DMS79 treated with DMSO at 0.1 percent for 48 hours (cell line): ENCODE results near the gene GPR55.

Source experiments
- DNase-seq: peaks from one replicate; lab custom pipeline; 2025; lab: John Stamatoyannopoulos, UW

Gene GPR55

GRCh38 chr2:230879271-230879882 is 45.7 kb downstream of the GPR55 start:
- DNase-seq = peak; percentile 43

DNA sequence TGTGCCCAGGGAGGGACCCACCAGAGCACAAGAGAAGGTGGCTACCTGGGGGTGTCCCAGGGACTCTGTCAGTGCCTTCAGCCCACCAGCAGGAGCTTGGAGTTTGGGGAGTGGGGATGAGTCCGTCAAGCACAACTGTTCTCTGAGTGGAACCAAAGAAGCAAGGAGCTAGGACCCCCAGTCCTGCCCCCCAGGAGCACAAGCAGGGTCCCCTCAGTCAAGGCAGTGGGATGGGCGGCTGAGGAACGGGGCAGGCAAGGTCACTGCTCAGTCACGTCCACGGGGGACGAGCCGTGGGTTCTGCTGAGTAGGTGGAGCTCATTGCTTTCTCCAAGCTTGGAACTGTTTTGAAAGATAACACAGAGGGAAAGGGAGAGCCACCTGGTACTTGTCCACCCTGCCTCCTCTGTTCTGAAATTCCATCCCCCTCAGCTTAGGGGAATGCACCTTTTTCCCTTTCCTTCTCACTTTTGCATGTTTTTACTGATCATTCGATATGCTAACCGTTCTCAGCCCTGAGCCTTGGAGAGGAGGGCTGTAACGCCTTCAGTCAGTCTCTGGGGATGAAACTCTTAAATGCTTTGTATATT is 46.3 kb downstream of the GPR55 start:
- no peak for DNase-seq

GRCh38 chr2:230877759-230878598 is 47.1 kb downstream of the GPR55 start:
- no peak for DNase-seq

- no peak for DNase-seq
These were observed 47.8 kb downstream of the GPR55 start for GRCh38 chr2:230877116-230877758.

DNA sequence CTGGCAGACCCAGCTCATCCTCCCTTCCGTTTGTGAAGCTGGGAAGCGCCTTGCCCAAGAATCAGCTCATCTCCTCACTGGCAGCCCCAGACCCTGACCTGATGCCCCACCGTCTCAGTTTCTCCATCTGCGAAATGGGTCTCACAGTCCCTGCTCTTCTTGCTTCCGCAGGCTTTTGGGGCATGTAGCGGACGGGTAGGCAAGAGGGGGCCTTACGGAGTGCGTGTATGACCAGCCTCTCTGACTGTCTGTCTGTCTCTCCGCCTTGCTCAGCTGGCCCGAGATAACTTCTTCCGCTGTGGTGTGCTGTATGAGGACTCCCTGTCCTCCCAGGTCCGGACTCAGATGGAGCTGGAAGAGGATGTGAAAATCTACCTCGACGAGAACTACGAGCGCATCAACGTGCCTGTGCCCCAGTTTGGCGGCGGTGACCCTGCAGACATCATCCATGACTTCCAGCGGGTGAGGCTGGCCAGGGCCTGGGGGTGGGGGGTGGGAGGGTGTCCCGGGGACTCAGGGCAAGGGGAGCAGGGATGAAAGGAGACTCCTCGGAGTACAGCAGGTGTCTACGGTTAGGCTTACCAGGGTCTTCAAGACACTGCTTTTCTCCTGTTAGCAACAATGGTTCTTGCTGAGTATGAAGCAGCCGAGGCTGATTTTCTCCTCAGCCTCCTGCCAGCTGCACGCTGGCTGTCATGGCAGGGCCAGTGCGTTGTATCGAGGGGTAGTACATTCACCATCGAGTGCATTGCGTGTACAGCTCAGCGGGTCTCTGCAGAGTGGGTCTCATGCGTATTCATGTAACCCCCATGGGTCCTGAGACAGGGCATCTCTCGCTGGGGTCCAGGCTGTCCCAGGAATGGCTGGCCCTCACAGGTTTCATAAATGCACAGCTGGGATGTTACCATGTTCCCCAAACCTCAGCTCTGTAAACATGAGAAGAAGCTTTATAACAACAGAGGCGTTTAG is 49.4 kb downstream of the GPR55 start:
- DNase-seq = no peak

DNA sequence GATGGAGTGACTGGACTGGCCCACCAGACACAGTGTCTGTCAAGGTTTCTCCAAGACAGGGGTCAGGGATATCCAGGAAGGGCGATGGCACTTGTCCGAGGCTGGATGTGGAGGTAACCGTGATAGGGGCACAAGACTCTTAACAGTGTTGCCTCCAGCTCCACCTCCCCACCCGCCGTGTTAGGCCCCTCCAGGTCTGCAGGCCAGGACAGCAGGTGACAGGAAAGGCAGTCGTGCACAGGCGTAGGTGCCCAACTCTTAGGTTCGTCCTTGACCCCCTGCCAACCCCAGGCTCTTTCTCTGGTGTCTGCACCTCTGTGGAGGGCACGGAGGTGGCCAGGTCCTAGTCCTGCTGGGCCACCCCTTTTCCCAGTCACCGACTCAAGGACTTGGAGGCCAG is 50.2 kb downstream of the GPR55 start:
- no peak for DNase-seq

- no peak for DNase-seq
These were observed 50.6 kb downstream of the GPR55 start for GRCh38 chr2:230874456-230874855.

DNA sequence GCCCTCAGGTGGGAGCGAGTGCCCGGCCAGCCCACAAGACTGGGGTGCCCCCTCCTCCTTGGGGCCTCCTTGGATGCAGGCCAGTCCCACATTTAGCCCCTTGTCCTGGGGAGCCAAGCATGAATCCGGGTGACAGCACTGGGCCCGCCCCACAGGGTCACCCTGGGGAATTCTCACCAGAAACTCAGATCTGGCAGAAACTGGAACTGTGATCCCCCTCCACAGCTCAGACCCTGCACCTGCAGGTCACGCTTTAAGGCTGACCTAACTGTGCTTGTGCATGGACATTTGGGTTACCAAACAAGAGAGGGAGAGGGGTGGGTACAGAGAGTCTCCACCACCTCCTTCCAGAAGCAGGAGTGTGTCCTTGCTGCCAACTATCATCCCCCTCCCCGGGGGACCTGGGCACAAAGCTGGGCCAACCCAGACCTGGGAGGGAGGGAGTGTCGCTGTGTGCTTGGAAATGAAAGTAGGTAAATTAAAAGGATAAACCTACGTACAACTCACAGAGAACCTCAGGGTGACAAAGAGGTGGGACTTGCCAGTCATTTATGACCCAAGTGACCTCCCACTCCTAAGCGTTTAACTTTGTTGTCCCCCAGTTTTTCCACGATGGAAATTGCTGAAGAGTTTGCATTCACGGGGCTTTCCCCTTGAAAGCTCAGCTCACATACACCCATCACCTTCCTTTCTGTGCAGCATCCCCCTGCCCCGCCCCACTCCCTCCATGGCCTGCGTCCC is 51.2 kb downstream of the GPR55 start:
- DNase-seq = no peak

GRCh38 chr2:230872968-230873660 is 51.9 kb downstream of the GPR55 start:
- DNase-seq = no peak

GRCh38 chr2:230872151-230872967 is 52.7 kb downstream of the GPR55 start:
- DNase-seq = no peak

GRCh38 chr2:230871361-230872150 is 53.5 kb downstream of the GPR55 start:
- no peak for DNase-seq

DNA sequence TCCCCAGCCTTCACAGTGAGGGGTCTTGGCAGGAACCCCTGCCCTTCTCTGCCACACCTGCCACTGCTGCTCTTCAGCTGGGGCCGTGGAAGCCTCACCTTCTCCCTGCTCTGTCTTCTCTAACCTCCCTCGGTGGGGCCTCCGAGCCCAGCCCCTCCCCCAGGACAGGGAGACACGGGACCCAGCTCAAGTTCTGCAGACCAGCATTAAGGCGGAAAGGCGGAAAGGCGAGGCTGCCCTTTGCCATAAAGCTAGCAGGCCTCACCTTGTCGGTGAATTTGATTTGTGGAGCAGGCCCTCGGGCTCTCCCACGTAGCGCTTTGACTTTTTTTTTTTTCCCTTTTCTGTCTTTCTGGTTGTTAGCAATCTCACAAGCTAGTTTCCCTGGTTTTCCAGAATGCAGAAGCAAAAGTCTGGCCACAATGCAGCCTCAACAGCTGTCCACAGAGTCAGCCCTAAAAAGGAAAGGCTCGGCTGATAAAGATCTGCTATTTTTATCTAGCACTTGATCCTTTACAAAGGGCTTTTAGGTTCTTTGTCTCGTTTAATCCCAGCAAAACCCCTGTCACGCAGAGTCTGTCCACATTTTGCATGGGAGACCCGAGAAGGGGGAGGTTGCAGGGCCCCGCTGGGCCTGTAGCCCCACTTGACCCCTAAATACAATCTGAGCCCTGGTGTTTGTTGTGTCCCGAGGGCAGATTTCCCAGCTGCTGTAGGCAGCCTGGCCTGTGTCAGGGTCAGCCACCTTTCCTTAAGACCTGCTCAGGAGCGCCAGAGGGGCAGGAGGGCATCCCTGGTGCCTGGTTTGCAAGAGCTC is 54.3 kb downstream of the GPR55 start:
- no peak for DNase-seq

DNA sequence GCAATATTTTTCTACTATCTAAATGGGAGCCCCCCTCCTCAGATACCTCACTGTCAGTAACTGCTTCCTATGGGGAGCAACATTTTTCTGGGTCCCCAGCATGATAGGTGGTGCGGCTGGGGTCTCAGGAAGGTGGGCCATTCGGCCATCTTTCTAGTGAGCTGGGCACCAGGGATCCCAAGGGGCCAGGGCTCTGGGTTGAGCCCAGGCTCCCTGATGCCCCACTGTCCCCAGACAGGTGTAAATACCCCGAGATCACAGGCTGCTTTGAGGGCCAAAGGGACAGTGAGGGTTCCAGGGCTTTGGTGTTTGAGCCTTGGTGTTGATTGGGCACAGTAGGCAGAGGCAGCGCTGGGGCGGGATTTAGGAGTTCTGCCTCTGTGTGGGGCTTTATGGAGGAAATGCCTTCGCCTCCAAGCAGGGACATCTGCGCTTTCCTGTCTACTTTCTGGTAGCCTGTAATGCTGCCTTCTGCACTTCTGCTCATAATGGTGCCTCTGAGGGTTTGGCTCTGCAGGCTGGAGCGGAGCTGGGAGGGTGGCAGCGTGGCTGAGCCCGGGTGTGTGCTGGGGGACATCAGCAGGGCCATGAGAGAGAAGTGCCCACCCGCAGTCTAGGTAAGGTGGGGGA is 55.0 kb downstream of the GPR55 start:
- no peak for DNase-seq

DNA sequence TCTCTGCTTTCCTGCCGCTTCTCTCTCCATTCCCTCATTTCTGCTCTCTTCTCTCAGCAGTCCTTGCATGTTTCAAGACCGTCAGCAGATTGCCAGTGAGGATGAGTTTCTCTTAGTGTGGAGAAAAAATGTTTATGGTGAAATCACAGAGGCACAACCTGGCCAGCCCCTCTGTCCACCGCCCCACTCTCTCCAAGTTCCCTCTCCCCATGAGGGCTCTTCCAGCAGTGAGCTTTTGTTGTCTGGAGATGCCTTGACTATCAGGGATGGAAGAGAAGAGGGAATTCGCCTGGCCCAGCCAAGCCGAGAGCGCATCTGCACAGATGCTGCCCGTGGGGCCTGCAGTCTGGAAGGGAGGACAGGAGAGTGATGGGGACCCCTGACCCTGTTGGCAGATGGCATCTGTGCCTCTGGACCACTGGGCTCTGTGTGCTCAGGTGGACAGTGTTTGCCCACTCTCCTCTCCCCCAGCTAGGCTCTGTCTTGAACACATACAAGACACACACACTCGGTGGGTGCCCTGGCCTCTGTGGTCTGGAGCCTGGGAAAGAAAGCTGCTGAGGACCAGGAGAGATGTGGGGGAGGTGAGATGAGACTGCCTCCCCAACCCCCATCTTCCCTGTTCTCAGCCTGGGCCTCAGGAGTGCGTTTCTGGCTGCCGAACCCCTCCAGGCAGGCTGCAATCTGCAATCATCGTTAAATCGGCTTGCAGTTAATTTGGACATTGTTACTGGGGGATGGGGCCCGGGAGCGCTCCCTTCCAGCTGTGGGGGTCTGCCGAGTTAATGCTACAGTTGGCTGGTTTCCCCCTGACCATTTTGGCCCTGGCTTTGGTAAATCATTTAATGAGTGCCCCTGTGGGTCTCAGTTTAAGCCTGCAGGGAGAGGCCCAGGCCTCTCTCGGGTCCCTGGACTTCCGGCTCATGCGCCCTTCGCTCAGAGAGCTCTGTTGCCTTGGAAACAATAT is 55.8 kb downstream of the GPR55 start:
- DNase-seq = no peak

GRCh38 chr2:230868161-230868946 is 56.7 kb downstream of the GPR55 start:
- DNase-seq = no peak
